Upper lobe of left lung (tissue), 6 donors: Measurements from ENCODE around the gene EIF1. TPM values are rescaled to one million over a fixed set of nuclear protein-coding genes. Genes with fewer than 3 reads are reported as not detected.
A peak's percentile ranks its signal among the peaks of the same experiment; 100 is the strongest.

Experiments
- ATAC-seq, 2 donors: fragments of 200-7000 bp; cut with Tn5 transposase; one replicate each; pipeline ENCODE4 v1.9.1; 2022; ENCODE audit warnings: mild to moderate bottlenecking in 2 of 2, moderate library complexity in 2 of 2; ENCODE audit not compliant: low FRiP score in 2 of 2
- DNase-seq, 2 donors: peaks; one replicate each; pipeline ENCODE4 v3.0.0-alpha.2; 2019 to 2020
- H3K27ac ChIP-seq, 4 donors: fragments of 200-600 bp; sonication (generic); one replicate each; pipeline ENCODE4 v1.5.1; 2016 to 2019
- H3K27me3 ChIP-seq, 4 donors: fragments of 200-600 bp; sonication (generic); one replicate each; pipeline ENCODE4 v1.5.1; 2017 to 2019
- H3K36me3 ChIP-seq, 4 donors: fragments of 200-600 bp; sonication (generic); one replicate each; pipeline ENCODE4 v1.5.1; 2016 to 2019
- H3K4me1 ChIP-seq, 4 donors: fragments of 200-600 bp; sonication (generic); one replicate each; pipeline ENCODE4 v1.5.1; 2018 to 2019
- H3K4me3 ChIP-seq, 4 donors: fragments of 200-600 bp; sonication (generic); one replicate each; pipeline ENCODE4 v1.5.1; 2017 to 2019; ENCODE audit warnings: mild to moderate bottlenecking in 2 of 4, moderate library complexity in 1 of 4
- H3K9me3 ChIP-seq, 4 donors: fragments of 200-600 bp; sonication (generic); one replicate each; pipeline ENCODE4 v1.5.1; 2018 to 2019
- CTCF ChIP-seq, 6 experiments: fragments of 450-650 bp in 4 of 6; fragments of 200-600 bp in 2 of 6; sonication (generic) in 2 of 6; IDR thresholded peaks; one replicate each; pipeline ENCODE4 v1.5.1; 2016 to 2019; ENCODE audit warnings: antibody characterized with exemption in 6 of 6
- EP300 ChIP-seq, 4 donors: sonication (generic); formaldehyde crosslinking; IDR thresholded peaks; one replicate each; pipeline ENCODE4 v1.5.1; 2017; ENCODE audit warnings: antibody characterized with exemption in 4 of 4, control low read depth in 2 of 4
- POLR2A ChIP-seq, 4 donors: fragments of 450-650 bp; IDR thresholded peaks; one replicate each; pipeline ENCODE4 v1.5.1; 2016 to 2017; ENCODE audit warnings: antibody characterized with exemption in 4 of 4, mild to moderate bottlenecking in 2 of 4
- POLR2AphosphoS5 ChIP-seq, 2 donors: sonication (generic); formaldehyde crosslinking; IDR thresholded peaks; one replicate each; pipeline ENCODE4 v1.5.1; 2017; ENCODE audit warnings: antibody characterized with exemption in 2 of 2
- WGBS, 2 donors: methylation state at CpG; one replicate each; pipeline ENCODE4 v1.1.5; 2017 to 2018; 5-methylcytosine and 5-hydroxymethylcytosine counted together
- total RNA-seq, 6 donors: library from RNA; depleted of rRNA in 4 of 6; stranded (reverse); fragments of >200 nt in 4 of 6; gene quantifications; one replicate each; pipeline versions ENCODE4 v1.1.0 to v1.2.1, GENCODE V29; 2016 to 2021
- donor health status: DM: no; HTN: no; CAD: no; lungs with moderate emphysema.
- donor health status: DM: no; HTN: yes; CAD: no; lungs with severe emphysema.

The EIF1 gene
- total RNA-seq, 6 donors from 2014 or later, result 109 to 998 (median 405) TPM

- H3K36me3 ChIP-seq, result no peaks in the 10 kb centered on the region
- no peak within 1 kb of the TSS for H3K27ac ChIP-seq
- H3K27me3 ChIP-seq, result no peaks in the 10 kb centered on the region
- no peaks in the 10 kb centered on the region for H3K9me3 ChIP-seq
- no peak for ATAC-seq
- no peak for TF ChIP-seq POLR2A (IDR thresholded peaks at IDR 0.05)
- H3K4me3 ChIP-seq, result no peak within 1 kb of the TSS
- no peak for DNase-seq
- 88 to 94% methylated on average over 9 to 12 of the region's 12 CpGs for WGBS, 2 donors
- H3K4me1 ChIP-seq, result no peaks in the 10 kb centered on the region
These were observed 23.1 kb downstream of the EIF1 start, which contains the start of gene GAST for GRCh38 chr17:41711669-41712400. GAST (plus strand) TSS chr17:41712331; CDS start chr17:41715437, 3,106 bp downstream.

- Histone ChIP-seq H3K27ac (peak overlapping the region in 1 of 4 donors; percentile 21), H3K9me3 (no peaks in the 10 kb centered on the region), H3K4me3 (no peak overlapping the region), H3K36me3 (no peaks in the 10 kb centered on the region), H3K4me1 (peaks cover 0 to 8% (median 3%) of the 10 kb centered on the region in 4 donors), H3K27me3 (no peaks in the 10 kb centered on the region)
- peak in 1 of 2 donors; percentile 21 for ATAC-seq
- WGBS, 2 donors, result 58 to 61% methylated on average over 15 of the region's 15 CpGs
- DNase-seq, result no peak
- no peak for TF ChIP-seq POLR2AphosphoS5 (IDR thresholded peaks at IDR 0.05)
- TF ChIP-seq POLR2A (IDR thresholded peaks at IDR 0.05), result no peak
- TF ChIP-seq EP300 (IDR thresholded peaks at IDR 0.05), result no peak
- TF ChIP-seq CTCF (IDR thresholded peaks at IDR 0.05), result no peak
These were observed 29.0 kb downstream of the EIF1 start for GRCh38 chr17:41717408-41718286.

- TF ChIP-seq POLR2A (IDR thresholded peaks at IDR 0.05) (no peak), POLR2AphosphoS5 (IDR thresholded peaks at IDR 0.05) (no peak), EP300 (IDR thresholded peaks at IDR 0.05) (no peak), CTCF (IDR thresholded peaks at IDR 0.05) (no peak)
- ATAC-seq (no peak), DNase-seq (no peak)
- Histone ChIP-seq H3K4me1 (peaks cover 0 to 8% (median 3%) of the 10 kb centered on the region in 4 donors), H3K4me3 (no peak overlapping the region), H3K27me3 (no peaks in the 10 kb centered on the region), H3K27ac (no peak overlapping the region), H3K9me3 (no peaks in the 10 kb centered on the region), H3K36me3 (no peaks in the 10 kb centered on the region)
- WGBS, 2 donors, result 68 to 86% methylated on average over 3 to 5 of the region's 5 CpGs
These were observed 29.6 kb downstream of the EIF1 start for GRCh38 chr17:41718287-41718645.

GRCh38 chr17:41722231-41722630, 33.5 kb downstream of the EIF1 start:
- TF ChIP-seq POLR2A (IDR thresholded peaks at IDR 0.05) (no peak), CTCF (IDR thresholded peaks at IDR 0.05) (no peak), EP300 (IDR thresholded peaks at IDR 0.05) (no peak), POLR2AphosphoS5 (IDR thresholded peaks at IDR 0.05) (no peak)
- Histone ChIP-seq H3K27me3 (no peaks in the 10 kb centered on the region), H3K9me3 (no peaks in the 10 kb centered on the region), H3K4me1 (peaks cover 0 to 7% (median 3%) of the 10 kb centered on the region in 4 donors), H3K27ac (no peak overlapping the region), H3K4me3 (no peak overlapping the region), H3K36me3 (no peaks in the 10 kb centered on the region)
- WGBS, 2 donors, result 91 to 95% methylated on average over 7 of the region's 7 CpGs
- ATAC-seq, result no peak
- no peak for DNase-seq

GRCh38 chr17:41723801-41724475, 35.3 kb downstream of the EIF1 start:
- no peak overlapping the region for H3K4me3 ChIP-seq
- ATAC-seq (no peak), DNase-seq (peak in 1 of 2 donors; percentile 46)
- WGBS, 2 donors, result 72 to 76% methylated on average over 6 to 12 of the region's 12 CpGs
- no peak for TF ChIP-seq EP300 (IDR thresholded peaks at IDR 0.05)
- no peak for TF ChIP-seq CTCF (IDR thresholded peaks at IDR 0.05)
- no peak for TF ChIP-seq POLR2A (IDR thresholded peaks at IDR 0.05)
- no peak for TF ChIP-seq POLR2AphosphoS5 (IDR thresholded peaks at IDR 0.05)
- no peaks in the 10 kb centered on the region for H3K27me3 ChIP-seq
- H3K4me1 ChIP-seq, result no peaks in the 10 kb centered on the region
- H3K36me3 ChIP-seq, result no peaks in the 10 kb centered on the region
- no peak overlapping the region for H3K27ac ChIP-seq
- H3K9me3 ChIP-seq, result no peaks in the 10 kb centered on the region
